Mesenchymal stem cell (in vitro differentiated cells and primary cell): Measurements from ENCODE around the gene FAM89B.

Experiments used
- DNase-seq: peaks from one replicate; pipeline ENCODE4 v3.0.0-alpha.2; 2013
- H2AFZ ChIP-seq: one replicate; pipeline ENCODE4 v1.6.1; 2013; ENCODE audit warnings: low read depth, mild to moderate bottlenecking, control low read depth, inconsistent platforms, low read length, moderate library complexity
- H2AK5ac ChIP-seq: 2 replicates; pipeline ENCODE4 v1.6.1; 2013; ENCODE audit warnings: low read length, moderate library complexity, mild to moderate bottlenecking, inconsistent platforms; ENCODE audit not compliant: severe bottlenecking
- H2BK120ac ChIP-seq: one replicate; pipeline ENCODE4 v1.6.1; 2013; ENCODE audit warnings: low read depth, mild to moderate bottlenecking, inconsistent platforms, low read length, moderate library complexity
- H2BK12ac ChIP-seq, 2 experiments: one replicate each; pipeline ENCODE4 v1.6.1; 2013; ENCODE audit warnings: inconsistent platforms in 2 of 2, low read length in 2 of 2, mild to moderate bottlenecking in 2 of 2, moderate library complexity in 2 of 2, control low read depth in 1 of 2
- H2BK15ac ChIP-seq: one replicate; pipeline ENCODE4 v1.6.1; 2013; ENCODE audit warnings: mild to moderate bottlenecking, low read depth, inconsistent platforms; ENCODE audit not compliant: poor library complexity, severe bottlenecking
- H2BK5ac ChIP-seq: 2 replicates; pipeline ENCODE4 v1.6.1; 2013; ENCODE audit warnings: low read depth, mild to moderate bottlenecking, low read length, control low read depth, inconsistent platforms; ENCODE audit not compliant: poor library complexity, severe bottlenecking
- H3K14ac ChIP-seq, 2 experiments: one replicate each; pipeline ENCODE4 v1.6.1; 2013; ENCODE audit warnings: inconsistent platforms in 2 of 2, low read length in 2 of 2, control low read depth in 1 of 2, mild to moderate bottlenecking in 1 of 2, moderate library complexity in 1 of 2
- H3K18ac ChIP-seq, 2 experiments: one replicate each; pipeline ENCODE4 v1.6.1; 2013; ENCODE audit warnings: inconsistent platforms in 2 of 2, low read length in 2 of 2, control low read depth in 1 of 2, low read depth in 1 of 2, mild to moderate bottlenecking in 1 of 2
- H3K23ac ChIP-seq, 2 experiments: one replicate each; pipeline ENCODE4 v1.6.1; 2013; ENCODE audit warnings: inconsistent platforms in 2 of 2, low read length in 2 of 2, mild to moderate bottlenecking in 2 of 2, moderate library complexity in 2 of 2, control low read depth in 1 of 2
- H3K27ac ChIP-seq: 2 replicates; pipeline ENCODE4 v1.5.1; 2013; ENCODE audit warnings: mild to moderate bottlenecking, moderate library complexity, low read length, control low read depth, inconsistent platforms; ENCODE audit not compliant: poor library complexity, severe bottlenecking
- H3K27me3 ChIP-seq, 2 experiments: 2 replicates each; pipeline versions ENCODE4 v1.6.1 to v1.7.0; 2013; ENCODE audit warnings: low read length in 2 of 2, mild to moderate bottlenecking in 2 of 2, moderate library complexity in 2 of 2, control low read depth in 1 of 2, inconsistent platforms in 1 of 2; ENCODE audit not compliant: control insufficient read depth in 1 of 2, insufficient read depth in 1 of 2
- H3K36me3 ChIP-seq, 2 experiments: 2 replicates each; pipeline versions ENCODE4 v1.6.1 to v1.7.0; 2013; ENCODE audit warnings: low read length in 2 of 2, control low read depth in 1 of 2, inconsistent platforms in 1 of 2, low read depth in 1 of 2, mild to moderate bottlenecking in 1 of 2; ENCODE audit not compliant: insufficient read depth in 2 of 2, control insufficient read depth in 1 of 2
- H3K4ac ChIP-seq, 2 experiments: one replicate each; pipeline ENCODE4 v1.6.1; 2013; ENCODE audit warnings: inconsistent platforms in 2 of 2, low read length in 2 of 2, mild to moderate bottlenecking in 2 of 2, moderate library complexity in 2 of 2, control low read depth in 1 of 2, low read depth in 1 of 2
- H3K4me1 ChIP-seq: 2 replicates; pipeline ENCODE4 v1.6.1; 2013; ENCODE audit warnings: low read depth, low read length, control low read depth; ENCODE audit not compliant: control insufficient read depth, insufficient read depth
- H3K4me2 ChIP-seq: 2 replicates; pipeline ENCODE4 v1.6.1; 2013; ENCODE audit warnings: low read length, mild to moderate bottlenecking, inconsistent platforms; ENCODE audit not compliant: poor library complexity, severe bottlenecking
- H3K4me3 ChIP-seq, 2 experiments: 2 replicates each; pipeline versions ENCODE4 v1.5.1 to v1.7.0; 2013; ENCODE audit warnings: low read length in 2 of 2, mild to moderate bottlenecking in 2 of 2, control low read depth in 1 of 2, low read depth in 1 of 2; ENCODE audit not compliant: insufficient read depth in 1 of 2
- H3K79me1 ChIP-seq: replicated peaks from 2 replicates; pipeline ENCODE4 v1.6.1; 2013; ENCODE audit warnings: mild to moderate bottlenecking, control low read depth, low read length, inconsistent platforms; ENCODE audit not compliant: poor library complexity, severe bottlenecking
- H3K9ac ChIP-seq: 2 replicates; pipeline ENCODE4 v1.7.0; 2013; ENCODE audit warnings: mild to moderate bottlenecking, low read length, moderate library complexity
- H3K9me3 ChIP-seq: 2 replicates; pipeline ENCODE4 v1.7.0; 2013; ENCODE audit warnings: mild to moderate bottlenecking, low read length; ENCODE audit not compliant: control insufficient read depth
- H4K8ac ChIP-seq: one replicate; pipeline ENCODE4 v1.6.1; 2013; ENCODE audit warnings: inconsistent platforms, mild to moderate bottlenecking, low read length, moderate library complexity
- H4K91ac ChIP-seq: one replicate; pipeline ENCODE4 v1.6.1; 2013; ENCODE audit warnings: mild to moderate bottlenecking, low read length, inconsistent platforms
- WGBS: methylation state at CpG from one replicate; pipeline ENCODE4 v1.1.7; 2013; ENCODE audit warnings: mixed read lengths; 5-methylcytosine and 5-hydroxymethylcytosine counted together

FAM89B gene

DNA sequence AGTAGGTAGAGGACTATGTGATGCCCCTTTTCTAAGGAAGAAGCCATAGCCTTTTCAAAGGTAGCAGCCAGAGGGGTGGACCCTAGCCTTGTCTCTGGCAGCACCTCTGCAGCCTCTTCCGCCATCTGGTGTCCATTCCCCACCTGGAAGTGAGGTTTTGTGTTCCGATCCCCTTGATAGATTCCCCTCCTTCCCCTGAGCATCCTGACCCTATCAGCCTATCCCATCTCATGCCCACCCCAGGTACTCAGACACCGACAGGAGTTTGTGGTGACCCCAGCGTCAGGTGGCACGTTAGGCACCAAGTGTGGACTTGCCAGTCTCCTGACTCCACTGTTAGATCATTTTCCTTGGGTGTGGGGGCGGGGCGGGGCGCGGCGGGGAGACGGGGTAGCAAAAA, 398 bp upstream of the FAM89B start:
- Histone ChIP-seq H3K4me3 (peak overlapping the region; percentile 46 to 99), H3K4me1 (peaks cover 51% of the 10 kb centered on the region), H3K27ac (peak overlapping the region; percentile 10), H2BK12ac (peak overlapping the region in 1 of 2 experiments; percentile 23), H3K23ac (no peak overlapping the region), H3K4me2 (peak overlapping the region; percentile 71), H3K36me3 (peaks cover 6 to 12% of the 10 kb centered on the region in 2 experiments), H2BK15ac (no peak overlapping the region), H2AK5ac (no peak overlapping the region), H3K79me1 (peaks cover 18% of the 10 kb centered on the region), H3K18ac (no peak overlapping the region), H2BK5ac (no peak overlapping the region), H3K9me3 (no peaks in the 10 kb centered on the region), H3K9ac (peak overlapping the region; percentile 96), H4K91ac (no peak overlapping the region), H4K8ac (peak overlapping the region; percentile 12), H3K27me3 (no peaks in the 10 kb centered on the region), H3K4ac (no peak overlapping the region), H3K14ac (no peak overlapping the region), H2AFZ (no peak overlapping the region), H2BK120ac (no peak overlapping the region)
- peak; percentile 73 for DNase-seq
- WGBS: 38% methylated on average over 3 of the region's 11 CpGs

DNA sequence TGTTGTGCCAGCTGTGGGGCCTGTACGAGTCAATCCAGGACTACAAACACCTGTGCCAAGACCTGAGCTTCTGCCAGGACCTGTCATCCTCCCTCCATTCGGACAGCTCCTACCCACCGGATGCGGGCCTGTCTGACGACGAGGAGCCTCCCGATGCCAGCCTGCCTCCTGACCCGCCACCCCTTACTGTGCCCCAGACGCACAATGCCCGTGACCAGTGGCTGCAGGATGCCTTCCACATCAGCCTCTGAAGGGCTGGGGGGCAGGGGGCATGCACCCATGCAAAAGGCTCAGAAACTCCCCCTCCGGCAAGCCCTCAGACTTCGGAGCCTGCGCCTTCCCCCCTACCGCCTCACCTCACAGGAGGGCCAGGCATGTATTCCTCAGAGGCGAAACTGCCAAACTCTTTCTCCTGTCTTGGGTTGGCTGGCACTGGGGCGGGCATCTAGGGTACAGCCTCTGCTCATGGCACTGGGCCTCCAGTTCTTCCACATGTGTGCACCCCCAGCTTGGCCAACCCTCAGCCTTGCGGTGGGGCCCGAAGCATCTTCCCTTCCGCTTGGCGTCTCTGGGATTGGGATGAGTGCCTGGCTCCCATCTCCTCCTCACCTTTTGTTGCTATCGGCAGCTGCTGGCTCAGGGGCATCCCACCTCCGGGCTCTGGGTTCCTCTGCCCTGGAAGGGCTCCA, 1.2 kb downstream of the FAM89B start:
- Histone ChIP-seq H3K4me3 (peak overlapping the region; percentile 45 to 99), H3K18ac (peak overlapping the region in 1 of 2 experiments; percentile 49), H3K27ac (peak overlapping the region; percentile 13), H3K4ac (peak overlapping the region in 1 of 2 experiments; percentile 46), H2BK12ac (peak overlapping the region; percentile 7 to 24), H3K36me3 (peaks cover 2 to 12% of the 10 kb centered on the region in 2 experiments), H3K79me1 (peaks cover 14% of the 10 kb centered on the region), H2BK120ac (no peak overlapping the region), H4K91ac (peak overlapping the region; percentile 47), H3K9ac (peak overlapping the region; percentile 96), H3K4me1 (peaks cover 61% of the 10 kb centered on the region), H3K9me3 (no peaks in the 10 kb centered on the region), H3K23ac (peak overlapping the region in 1 of 2 experiments; percentile 60), H3K27me3 (no peaks in the 10 kb centered on the region), H2BK15ac (no peak overlapping the region), H2BK5ac (no peak overlapping the region), H2AFZ (no peak overlapping the region), H4K8ac (no peak overlapping the region), H3K4me2 (peak overlapping the region; percentile 87), H3K14ac (no peak overlapping the region), H2AK5ac (no peak overlapping the region)
- WGBS: 78% methylated on average over 22 of the region's 22 CpGs
- DNase-seq: no peak

DNA sequence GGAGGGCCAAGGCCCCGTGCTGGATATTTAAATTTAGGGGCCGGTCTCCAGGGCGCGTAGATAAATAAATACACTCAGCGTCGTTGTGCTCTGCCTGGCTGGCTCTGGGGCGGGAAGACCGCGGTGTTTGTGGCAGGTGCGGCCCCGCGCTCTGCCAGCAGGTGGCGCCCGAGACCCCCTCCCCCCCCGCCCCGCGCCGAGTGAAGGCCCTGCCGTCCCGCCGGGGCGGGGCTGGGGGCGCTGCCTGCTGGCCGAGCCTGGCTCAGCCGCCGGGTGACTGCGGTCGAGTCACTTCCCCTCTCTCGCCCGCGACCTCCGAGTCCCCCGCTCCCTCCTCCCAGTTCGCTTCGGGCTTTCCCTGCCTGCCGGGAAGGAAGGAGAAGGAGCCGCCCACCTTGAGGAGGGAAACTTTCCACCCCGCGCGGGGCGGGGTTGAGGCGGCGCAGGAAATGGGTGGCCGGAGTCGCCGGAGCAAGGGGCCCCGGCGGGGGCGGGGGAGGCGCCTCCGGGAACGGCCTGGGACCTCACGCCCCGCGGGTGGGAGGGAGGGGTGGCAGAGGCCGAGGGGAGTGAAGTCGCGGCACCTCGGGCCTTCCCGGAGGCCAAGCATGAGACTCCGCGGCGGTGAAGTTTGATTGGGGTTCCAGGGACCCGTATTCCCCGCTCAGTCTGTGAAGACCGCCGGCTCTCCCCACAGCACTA, 1.9 kb downstream of the FAM89B start:
- Histone ChIP-seq H3K27ac (peak overlapping the region; percentile 89), H3K14ac (no peak overlapping the region), H3K79me1 (peaks cover 20% of the 10 kb centered on the region), H2BK120ac (peak overlapping the region; percentile 45), H2AK5ac (no peak overlapping the region), H3K4me1 (peaks cover 56% of the 10 kb centered on the region), H3K9ac (peak overlapping the region; percentile 96), H3K4me2 (peak overlapping the region; percentile 87), H2AFZ (peak overlapping the region; percentile 5), H3K27me3 (no peaks in the 10 kb centered on the region), H3K9me3 (no peaks in the 10 kb centered on the region), H2BK12ac (peak overlapping the region in 1 of 2 experiments; percentile 97), H2BK15ac (no peak overlapping the region), H4K91ac (no peak overlapping the region), H3K4me3 (peak overlapping the region; percentile 41 to 99), H3K4ac (peak overlapping the region; percentile 58 to 90), H2BK5ac (no peak overlapping the region), H3K18ac (peak overlapping the region; percentile 34 to 96), H4K8ac (no peak overlapping the region), H3K36me3 (peaks cover 5 to 17% of the 10 kb centered on the region in 2 experiments), H3K23ac (peak overlapping the region in 1 of 2 experiments; percentile 94)
- DNase-seq: peak; percentile 98
- WGBS: 2% methylated on average over 42 of the region's 67 CpGs
